HG03558 (cell line): ENCODE measurements around the gene ZNF888.
A peak's percentile ranks its signal among the peaks of the same experiment; 100 is the strongest.
"Not testable (repeated sequence)": the region's sequence is repeated elsewhere in the genome, so short reads cannot be mapped to it uniquely, and the experiment has no call there.

Source experiments
- ATAC-seq: cut with Tn5 transposase; IDR thresholded peaks from one replicate; pipeline ENCODE4 v1.9.1; 2021; ENCODE audit warnings: moderate number of reproducible peaks; ENCODE audit not compliant: unreplicated experiment; ENCODE audit errors: extremely low read depth

Gene ZNF888

DNA sequence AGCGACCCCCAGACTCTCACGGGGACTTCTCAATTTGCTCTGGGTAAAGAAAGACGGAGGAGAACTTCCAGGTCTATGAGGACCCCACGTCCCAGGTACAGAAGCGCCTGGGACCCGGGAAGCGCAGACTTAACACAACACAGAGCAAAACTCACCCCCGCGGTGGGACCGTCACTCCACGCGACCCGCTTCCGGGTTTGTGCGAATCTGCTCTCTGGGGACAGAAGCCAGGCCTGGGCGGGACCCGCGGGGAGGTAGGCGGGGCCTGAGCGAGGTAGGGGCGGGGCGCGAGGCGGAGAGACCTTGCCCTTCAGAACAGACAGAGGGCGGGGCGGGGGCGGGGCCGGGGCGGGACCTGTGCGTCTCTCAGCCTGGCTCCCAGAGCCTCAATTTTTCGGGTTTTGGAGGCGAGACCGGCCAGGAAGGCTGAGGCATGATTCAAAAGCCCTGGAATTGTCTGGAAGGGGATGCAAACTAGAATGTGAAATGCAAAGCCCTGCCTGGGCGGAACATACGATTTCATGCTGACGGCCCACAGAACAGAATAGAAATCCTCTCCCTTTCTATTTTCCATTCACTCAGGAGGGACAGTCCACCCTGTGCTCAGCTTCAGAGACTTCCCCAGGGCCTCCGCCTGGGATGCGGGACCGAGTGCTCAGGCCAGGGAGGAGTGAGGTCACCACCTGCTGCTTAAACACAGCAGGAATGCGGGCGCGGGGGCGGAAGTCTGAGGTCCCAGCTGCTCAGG lies 19.3 kb upstream of the ZNF888 start:
- ATAC-seq = no peak

- no peak for ATAC-seq
These were observed 18.7 kb upstream of the ZNF888 start for GRCh38 chr19:52941941-52942385.

DNA sequence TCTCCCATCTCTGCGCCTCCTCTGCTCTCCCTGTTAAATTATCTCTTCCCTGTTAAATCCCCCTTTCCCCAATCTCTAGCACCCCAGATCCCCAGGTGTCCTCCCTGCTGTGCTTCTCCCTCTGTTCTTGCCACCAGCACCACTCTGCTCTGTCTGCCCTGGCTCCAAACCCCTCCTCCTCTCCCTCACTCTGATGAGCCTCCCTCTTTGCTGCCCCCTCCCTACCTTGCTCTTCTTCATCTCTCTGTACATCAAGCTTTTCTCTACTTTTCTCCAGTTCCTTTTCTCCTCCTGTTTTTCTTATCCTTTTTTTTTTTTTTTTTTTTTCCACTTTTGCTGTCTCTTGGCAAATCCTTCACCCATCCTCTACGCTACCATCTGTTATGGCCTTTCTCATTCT lies 18.3 kb upstream of the ZNF888 start:
- ATAC-seq = not testable (repeated sequence)

DNA sequence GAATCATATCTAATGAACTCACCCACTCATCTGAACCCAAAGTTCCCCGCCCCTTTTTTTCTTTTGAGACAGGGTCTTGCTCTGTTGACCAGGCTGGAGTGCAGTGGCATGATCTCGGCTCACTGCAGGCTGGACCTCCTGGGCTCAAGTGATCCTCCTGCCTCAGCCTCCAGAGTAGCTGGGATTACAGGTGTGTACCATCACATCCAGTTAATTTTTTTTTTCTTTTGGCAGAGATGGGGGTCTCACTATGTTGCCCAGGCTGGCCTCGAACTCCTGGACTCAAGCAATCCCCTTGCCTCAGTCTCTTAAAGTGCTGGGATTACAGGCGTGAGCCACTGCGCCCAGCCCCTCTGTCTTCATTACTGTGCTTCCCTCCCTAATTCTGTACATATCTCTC lies 17.7 kb upstream of the ZNF888 start:
- ATAC-seq = not testable (repeated sequence)

DNA sequence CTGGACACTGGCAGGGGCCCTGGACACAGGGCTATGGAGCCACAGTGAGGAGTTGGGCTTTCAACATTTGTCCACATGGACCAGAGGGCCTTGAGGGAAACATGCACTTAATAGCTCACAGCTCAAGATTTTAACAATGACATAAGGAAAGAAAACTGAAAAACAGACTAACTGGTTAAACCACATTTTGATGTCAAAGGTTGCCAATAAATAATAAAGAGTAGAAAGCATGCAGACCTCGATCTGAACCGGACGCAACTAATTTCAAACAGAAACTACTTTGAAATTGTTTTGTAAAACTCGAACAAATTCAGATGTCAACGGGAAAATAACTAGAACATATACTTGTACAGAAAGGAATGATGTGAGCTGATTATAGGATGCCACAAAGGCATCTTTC lies 15.5 kb upstream of the ZNF888 start:
- ATAC-seq = no peak

GRCh38 chr19:52936954-52937325 lies 13.7 kb upstream of the ZNF888 start:
- ATAC-seq = no peak

GRCh38 chr19:52936151-52936953 lies 13.1 kb upstream of the ZNF888 start:
- no peak for ATAC-seq

DNA sequence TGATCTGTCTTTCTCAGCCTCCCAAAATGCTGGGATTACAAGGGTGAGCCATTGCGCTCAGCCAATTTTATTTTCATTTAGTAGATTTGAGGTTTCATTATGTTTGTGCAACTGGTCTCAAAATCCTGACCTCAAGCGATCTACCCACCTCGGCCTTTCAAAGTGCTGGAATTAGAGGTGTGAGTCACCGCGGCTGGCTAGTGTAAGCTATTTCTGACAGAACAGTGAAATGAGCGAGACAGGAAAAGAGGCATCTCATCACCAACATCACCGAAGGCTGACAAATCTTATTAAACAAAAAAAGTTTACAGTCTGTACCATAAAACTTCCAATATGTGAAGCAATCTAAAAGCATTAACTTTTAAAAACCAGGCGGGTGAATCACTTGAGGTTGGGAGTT lies 12.2 kb upstream of the ZNF888 start:
- ATAC-seq = no peak

GRCh38 chr19:52924641-52925040 lies 1.4 kb upstream of the ZNF888 start:
- not testable (repeated sequence) for ATAC-seq

DNA sequence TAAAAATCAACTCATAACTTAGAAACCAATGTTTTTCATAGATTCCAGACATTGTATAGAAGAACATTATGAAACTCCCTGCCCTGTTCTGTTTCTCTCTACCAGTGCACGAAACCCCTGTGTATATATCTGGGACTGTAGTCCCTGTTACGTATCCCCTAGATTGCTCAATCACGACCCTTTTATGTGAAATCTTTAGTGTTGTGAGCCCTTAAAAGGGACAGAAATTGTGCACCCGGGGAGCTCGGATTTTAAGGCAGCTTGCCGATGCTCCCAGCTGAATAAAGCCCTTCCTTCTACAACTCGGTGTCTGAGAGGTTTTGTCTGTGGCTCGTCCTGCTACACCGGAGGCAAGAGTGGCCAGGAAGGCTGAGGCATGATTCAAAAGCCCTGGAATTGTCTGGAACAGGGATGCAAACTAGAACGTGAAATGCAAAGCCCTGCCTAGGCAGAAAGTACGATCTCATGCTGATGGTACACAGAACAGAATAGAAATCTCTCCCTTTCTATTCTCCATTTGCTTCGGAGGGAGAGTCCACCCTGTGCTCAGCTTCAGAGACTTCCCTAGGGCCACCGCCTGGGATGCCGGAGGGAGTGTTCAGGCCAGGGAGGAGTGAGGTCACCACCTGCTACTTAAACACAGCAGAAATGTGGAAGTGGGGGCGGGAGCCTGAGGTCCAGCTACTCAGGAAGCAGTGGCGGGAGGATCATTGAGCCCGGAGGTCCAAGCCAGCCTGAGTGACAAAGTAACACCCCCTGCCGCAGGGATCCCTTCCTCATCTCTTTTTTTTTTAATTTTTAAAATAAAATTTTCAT lies 758 bp upstream of the ZNF888 start:
- no peak for ATAC-seq

GRCh38 chr19:52917531-52917930 lies 5.7 kb downstream of the ZNF888 start:
- no peak for ATAC-seq

DNA sequence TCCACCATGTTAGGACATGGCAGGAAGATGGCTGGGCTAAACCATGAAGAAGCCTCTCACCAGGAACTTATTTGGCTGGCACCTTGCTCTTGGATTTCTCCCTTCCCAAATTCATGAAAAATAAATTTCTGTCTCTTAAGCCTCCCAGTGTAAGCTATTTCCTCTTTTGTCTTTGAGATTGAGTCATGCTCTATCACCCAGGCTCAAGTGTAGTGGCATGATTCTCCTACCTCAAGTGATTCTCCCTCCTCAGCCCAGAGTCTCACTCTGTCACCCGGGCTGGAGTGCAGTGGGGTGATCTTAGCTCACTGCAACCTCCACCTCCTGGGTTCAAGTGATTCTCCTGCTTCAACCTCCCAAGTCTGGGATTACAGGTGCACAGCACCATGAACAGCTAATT lies 12.6 kb downstream of the ZNF888 start:
- ATAC-seq = no peak

GRCh38 chr19:52904052-52904780 lies 19.0 kb downstream of the ZNF888 start:
- not testable (repeated sequence) for ATAC-seq

GRCh38 chr19:52901842-52902241 lies 21.4 kb downstream of the ZNF888 start:
- no peak for ATAC-seq

DNA sequence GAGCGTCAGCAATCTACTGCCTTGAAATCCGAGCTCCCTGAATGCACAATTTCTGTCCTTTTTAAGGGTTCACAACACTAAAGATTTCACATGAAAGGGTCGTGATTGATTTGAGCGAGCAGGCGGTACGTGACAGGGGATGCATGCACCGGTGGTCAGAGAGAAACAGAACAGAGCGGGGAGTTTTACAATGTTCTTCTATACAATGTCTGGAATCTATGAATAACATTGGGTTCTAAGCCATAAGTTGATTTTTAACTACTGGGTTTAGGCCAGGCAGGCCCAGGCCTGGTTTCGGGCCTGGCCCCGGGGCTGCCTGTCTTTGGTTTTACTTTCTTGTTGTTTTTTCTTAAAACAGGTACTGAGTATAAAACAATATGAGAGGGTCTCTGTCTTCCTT lies 24.6 kb downstream of the ZNF888 start:
- not testable (repeated sequence) for ATAC-seq

DNA sequence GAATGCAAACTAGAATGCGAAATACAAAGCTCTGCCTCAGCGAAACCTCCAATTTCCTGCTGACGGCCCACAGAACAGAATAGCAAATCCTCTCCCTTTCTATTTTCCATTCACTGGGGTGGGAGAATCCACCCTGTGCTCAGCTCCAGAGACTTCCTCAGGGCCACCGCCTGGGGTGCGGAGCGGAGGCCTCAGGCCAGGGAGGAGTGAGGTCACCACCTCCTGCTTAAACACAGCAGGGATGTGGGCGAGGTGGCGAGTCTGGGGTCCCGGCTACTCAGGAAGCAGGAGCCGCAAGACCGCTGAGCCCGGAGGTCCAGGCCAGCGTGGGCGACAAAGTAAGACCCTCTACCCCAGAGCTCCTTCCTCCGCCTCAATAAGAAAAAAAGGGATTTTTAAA lies 25.1 kb downstream of the ZNF888 start:
- ATAC-seq = no peak

DNA sequence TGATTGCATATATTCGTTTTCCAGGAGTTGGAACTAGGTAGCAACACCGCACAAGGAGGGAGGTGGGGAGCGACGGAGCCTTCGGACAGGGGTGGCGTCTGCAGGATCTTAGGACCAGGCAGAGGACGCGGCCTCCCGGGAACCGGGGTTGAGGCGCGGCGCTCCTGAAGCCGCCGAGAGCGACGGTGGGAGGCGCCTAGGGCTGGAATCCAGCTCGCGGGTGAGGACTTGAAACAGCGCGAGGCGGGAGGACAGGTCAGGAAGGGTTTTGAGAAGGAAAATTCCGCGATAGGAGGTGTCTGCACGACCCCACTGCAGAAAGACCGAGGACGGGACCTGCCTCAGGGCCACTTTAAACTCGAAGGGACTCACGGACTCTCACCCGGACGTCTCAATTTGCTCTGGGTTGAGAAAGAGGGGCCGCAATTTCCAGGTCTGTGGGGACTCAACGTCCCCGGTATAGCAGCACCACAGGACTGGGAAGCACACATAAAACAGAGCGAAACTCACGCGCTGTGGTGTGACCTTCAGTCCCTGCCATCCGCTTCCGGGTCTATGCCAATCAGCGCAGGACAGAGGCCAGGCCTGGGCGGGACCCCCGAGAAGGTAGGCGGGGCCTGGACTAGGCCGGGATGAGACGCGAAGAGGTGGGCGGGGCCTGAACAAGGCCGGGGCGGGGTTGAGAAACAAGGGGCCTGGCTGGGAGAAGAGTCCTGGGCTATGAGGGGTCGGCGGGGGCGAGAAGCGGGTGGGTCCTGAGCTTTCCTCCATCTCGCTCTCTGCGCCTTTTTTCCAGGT lies 25.9 kb downstream of the ZNF888 start, which contains the start of gene ZNF320:
Gene ZNF320, minus strand, starts transcription at position 498 of the 798 bp plus-strand sequence. CDS start 7,380 bp downstream, outside the sequence.
- peak; percentile 80 for ATAC-seq

GRCh38 chr19:52896431-52897137 lies 26.6 kb downstream of the ZNF888 start:
- ATAC-seq = no peak

- ATAC-seq = no peak
These were observed 31.9 kb downstream of the ZNF888 start for GRCh38 chr19:52891336-52891735.
